ENCODE measurements around the gene RPP21.

RPP21 gene

DNA sequence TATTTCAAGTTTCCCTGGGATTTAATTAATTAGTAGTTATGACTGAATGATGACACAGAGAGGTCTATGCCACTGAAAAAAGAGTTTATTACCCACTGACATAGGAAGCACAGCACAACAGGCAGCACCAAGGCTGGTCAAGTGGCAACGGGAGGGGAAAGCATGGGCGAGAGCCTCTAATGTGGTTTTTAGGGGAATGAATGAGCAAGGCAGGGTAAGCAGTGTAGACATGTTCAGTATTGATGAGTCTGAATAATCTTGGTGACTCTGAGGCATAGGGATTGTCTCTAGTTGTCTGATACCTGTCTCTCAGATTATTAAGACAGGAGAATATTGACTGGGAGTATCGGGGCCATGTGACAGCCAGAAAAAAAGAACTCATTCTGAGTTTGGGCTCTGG, 46.3 kb downstream of the RPP21 start:
- no peak for DNase-seq

DNA sequence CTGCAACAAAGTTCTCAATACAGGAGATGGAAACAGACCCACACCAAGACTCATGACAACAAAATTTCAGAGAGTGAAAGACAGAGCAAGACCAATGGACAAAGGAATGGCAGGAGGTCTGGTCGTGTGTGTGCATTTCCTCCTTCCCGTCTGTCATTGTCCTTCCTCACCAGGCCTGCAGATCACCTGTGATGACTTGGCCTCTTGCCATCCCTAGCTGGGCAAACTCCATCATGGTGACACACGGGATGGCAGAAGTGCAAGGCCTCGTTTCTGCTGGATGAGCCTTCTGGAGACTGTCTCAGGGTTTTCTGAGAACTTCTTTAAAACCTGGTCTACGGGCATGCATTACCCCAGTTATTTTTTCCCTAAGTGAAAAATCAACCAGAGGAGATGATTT, 49.2 kb downstream of the RPP21 start:
- no peak for DNase-seq
